OCI-LY3 (cell line): ENCODE data around the gene ATL1.

ENCODE experiments used
- EZH2phosphoT487 ChIP-seq: fragments of 200-600 bp; shearing (Covaris generic); IDR thresholded peaks from 2 replicates; pipeline ENCODE4 v1.6.1; 2018; ENCODE audit warnings: antibody characterized with exemption, mixed run types, low read depth
- TF ChIP-seq, protein P1 (sequence below): fragments of 200-600, 300-600 bp; sonication (generic); IDR thresholded peaks from 2 replicates; pipeline ENCODE4 v1.5.1; 2014; ENCODE audit warnings: antibody characterized with exemption, low read length, low read depth

DNA sequence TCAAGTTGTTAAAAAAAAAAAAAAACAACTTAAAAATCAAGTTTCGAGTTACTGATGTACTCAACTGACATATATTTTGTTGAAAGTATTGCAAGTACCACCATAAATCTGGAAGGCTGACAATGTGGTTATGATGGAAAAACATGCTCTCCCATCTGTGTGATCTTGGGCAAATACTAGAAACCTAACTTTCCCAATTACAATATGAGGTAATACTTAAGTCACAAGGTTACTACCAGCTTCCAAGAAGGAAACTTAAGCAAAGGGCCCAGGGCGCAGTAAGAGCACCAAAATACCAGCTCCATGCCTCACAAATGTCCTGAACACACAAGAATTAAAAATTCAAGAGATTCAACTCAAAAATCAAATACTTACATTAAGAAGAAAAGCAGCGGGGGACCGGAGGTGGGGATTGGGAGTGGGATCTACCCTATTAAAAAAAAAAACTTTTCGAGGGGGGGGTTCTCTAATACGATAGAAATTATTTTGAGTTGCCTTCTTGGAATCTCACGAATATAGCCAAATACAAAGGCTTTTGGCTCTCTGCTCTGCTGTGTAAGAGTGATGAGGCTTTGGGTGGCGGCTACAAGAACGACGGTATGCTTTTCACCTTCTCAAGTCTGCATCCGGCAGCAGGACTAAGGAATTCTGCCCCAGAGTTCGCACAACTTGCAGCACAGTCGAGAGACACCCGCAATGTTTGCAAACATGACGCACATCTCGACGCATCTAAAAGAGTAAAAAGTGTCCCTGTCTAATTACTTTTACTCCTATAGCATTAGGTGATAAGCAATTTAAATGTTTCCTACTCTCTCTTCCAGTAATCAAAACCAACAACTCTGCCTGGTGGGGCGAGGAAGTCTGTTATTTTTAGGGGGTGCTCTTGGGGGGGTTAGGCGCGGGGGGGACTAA is 107.1 kb downstream of the ATL1 start:
- TF ChIP-seq, protein P1, sequence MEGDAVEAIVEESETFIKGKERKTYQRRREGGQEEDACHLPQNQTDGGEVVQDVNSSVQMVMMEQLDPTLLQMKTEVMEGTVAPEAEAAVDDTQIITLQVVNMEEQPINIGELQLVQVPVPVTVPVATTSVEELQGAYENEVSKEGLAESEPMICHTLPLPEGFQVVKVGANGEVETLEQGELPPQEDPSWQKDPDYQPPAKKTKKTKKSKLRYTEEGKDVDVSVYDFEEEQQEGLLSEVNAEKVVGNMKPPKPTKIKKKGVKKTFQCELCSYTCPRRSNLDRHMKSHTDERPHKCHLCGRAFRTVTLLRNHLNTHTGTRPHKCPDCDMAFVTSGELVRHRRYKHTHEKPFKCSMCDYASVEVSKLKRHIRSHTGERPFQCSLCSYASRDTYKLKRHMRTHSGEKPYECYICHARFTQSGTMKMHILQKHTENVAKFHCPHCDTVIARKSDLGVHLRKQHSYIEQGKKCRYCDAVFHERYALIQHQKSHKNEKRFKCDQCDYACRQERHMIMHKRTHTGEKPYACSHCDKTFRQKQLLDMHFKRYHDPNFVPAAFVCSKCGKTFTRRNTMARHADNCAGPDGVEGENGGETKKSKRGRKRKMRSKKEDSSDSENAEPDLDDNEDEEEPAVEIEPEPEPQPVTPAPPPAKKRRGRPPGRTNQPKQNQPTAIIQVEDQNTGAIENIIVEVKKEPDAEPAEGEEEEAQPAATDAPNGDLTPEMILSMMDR, result no peak
- no peak for TF ChIP-seq EZH2phosphoT487
